GM12872 (cell line): ENCODE results near the gene SYP.

Experiments
- CTCF ChIP-seq: IDR thresholded peaks from 3 replicates; pipeline ENCODE4 v1.5.1; 2011; ENCODE audit warnings: low read depth, mild to moderate bottlenecking, low read length, moderate library complexity; ENCODE audit not compliant: insufficient read depth

SYP gene

GRCh38 chrX:49160908-49161307 lies 39.1 kb downstream of the SYP start:
- TF ChIP-seq CTCF = no peak

- no peak for TF ChIP-seq CTCF
These were observed 42.8 kb downstream of the SYP start for GRCh38 chrX:49157194-49157593.

- peak; percentile 60; the same call in 2 of the 3 replicates for TF ChIP-seq CTCF
These were observed 43.8 kb downstream of the SYP start for GRCh38 chrX:49155900-49156837.

GRCh38 chrX:49155243-49155899 lies 44.6 kb downstream of the SYP start:
- TF ChIP-seq CTCF = no peak

GRCh38 chrX:49153467-49153866 lies 46.5 kb downstream of the SYP start:
- no peak for TF ChIP-seq CTCF

GRCh38 chrX:49147936-49148335 lies 52.1 kb downstream of the SYP start:
- no peak for TF ChIP-seq CTCF

- TF ChIP-seq CTCF = no peak
These were observed 52.7 kb downstream of the SYP start for GRCh38 chrX:49147282-49147681.
